Vagina (tissue), 2 donors: ENCODE results near the gene DIP2A.

ENCODE experiments used
- CTCF ChIP-seq, 3 experiments: fragments of 450-650 bp in 2 of 3; fragments of 200-600 bp in 1 of 3; sonication (generic) in 1 of 3; IDR thresholded peaks; one replicate each; pipeline ENCODE4 v1.5.1; 2017 to 2019; ENCODE audit warnings: antibody characterized with exemption in 3 of 3, mild to moderate bottlenecking in 2 of 3, moderate library complexity in 2 of 3
- POLR2A ChIP-seq, 2 donors: fragments of 450-650 bp; IDR thresholded peaks; one replicate each; pipeline ENCODE4 v1.6.1; 2017; ENCODE audit warnings: antibody characterized with exemption in 2 of 2, mild to moderate bottlenecking in 2 of 2, moderate library complexity in 2 of 2
- POLR2AphosphoS5 ChIP-seq, 2 donors: sonication (generic); formaldehyde crosslinking; IDR thresholded peaks; one replicate each; pipeline ENCODE4 v1.9.0; 2017; ENCODE audit warnings: antibody characterized with exemption in 2 of 2, mild to moderate bottlenecking in 2 of 2, low read depth in 1 of 2; ENCODE audit not compliant: insufficient read depth in 1 of 2

- TF ChIP-seq CTCF (IDR thresholded peaks at IDR 0.05) (no peak), POLR2A (IDR thresholded peaks at IDR 0.05) (no peak), POLR2AphosphoS5 (IDR thresholded peaks at IDR 0.05; ENCODE audit: insufficient read depth in 1 of 2, low read depth in 1 of 2) (no peak)
Observed at GRCh38 chr21:46498335-46499050, 39.8 kb downstream of the DIP2A start.
